Duodenal mucosa (tissue), 2 donors: ENCODE results near the gene PROX1.

Source experiments
- H3K27ac ChIP-seq: one replicate; pipeline ENCODE4 v1.7.0; 2013; ENCODE audit warnings: low read depth, low read length
- H3K27me3 ChIP-seq, 2 donors: one replicate each; pipeline ENCODE4 v1.7.0; 2013; ENCODE audit warnings: low read length in 2 of 2, control low read depth in 1 of 2; ENCODE audit not compliant: insufficient read depth in 2 of 2, control insufficient read depth in 1 of 2
- H3K36me3 ChIP-seq, 2 donors: one replicate each; pipeline ENCODE4 v1.7.0; 2013; ENCODE audit warnings: low read length in 2 of 2, control low read depth in 1 of 2; ENCODE audit not compliant: insufficient read depth in 2 of 2, control insufficient read depth in 1 of 2
- H3K4me1 ChIP-seq, 2 donors: one replicate each; pipeline ENCODE4 v1.7.0; 2013; ENCODE audit warnings: low read length in 2 of 2, control low read depth in 1 of 2; ENCODE audit not compliant: insufficient read depth in 2 of 2, control insufficient read depth in 1 of 2
- H3K4me3 ChIP-seq, 2 donors: one replicate each; pipeline ENCODE4 v1.7.0; 2013; ENCODE audit warnings: low read length in 2 of 2, low read depth in 1 of 2
- H3K9ac ChIP-seq, 2 donors: one replicate each; pipeline ENCODE4 v1.7.0; 2013; ENCODE audit warnings: low read length in 2 of 2, low read depth in 1 of 2
- H3K9me3 ChIP-seq, 2 donors: one replicate each; pipeline ENCODE4 v1.7.0; 2013; ENCODE audit warnings: low read length in 2 of 2, control low read depth in 1 of 2; ENCODE audit not compliant: control insufficient read depth in 1 of 2

Gene PROX1, protein sequence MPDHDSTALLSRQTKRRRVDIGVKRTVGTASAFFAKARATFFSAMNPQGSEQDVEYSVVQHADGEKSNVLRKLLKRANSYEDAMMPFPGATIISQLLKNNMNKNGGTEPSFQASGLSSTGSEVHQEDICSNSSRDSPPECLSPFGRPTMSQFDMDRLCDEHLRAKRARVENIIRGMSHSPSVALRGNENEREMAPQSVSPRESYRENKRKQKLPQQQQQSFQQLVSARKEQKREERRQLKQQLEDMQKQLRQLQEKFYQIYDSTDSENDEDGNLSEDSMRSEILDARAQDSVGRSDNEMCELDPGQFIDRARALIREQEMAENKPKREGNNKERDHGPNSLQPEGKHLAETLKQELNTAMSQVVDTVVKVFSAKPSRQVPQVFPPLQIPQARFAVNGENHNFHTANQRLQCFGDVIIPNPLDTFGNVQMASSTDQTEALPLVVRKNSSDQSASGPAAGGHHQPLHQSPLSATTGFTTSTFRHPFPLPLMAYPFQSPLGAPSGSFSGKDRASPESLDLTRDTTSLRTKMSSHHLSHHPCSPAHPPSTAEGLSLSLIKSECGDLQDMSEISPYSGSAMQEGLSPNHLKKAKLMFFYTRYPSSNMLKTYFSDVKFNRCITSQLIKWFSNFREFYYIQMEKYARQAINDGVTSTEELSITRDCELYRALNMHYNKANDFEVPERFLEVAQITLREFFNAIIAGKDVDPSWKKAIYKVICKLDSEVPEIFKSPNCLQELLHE

DNA sequence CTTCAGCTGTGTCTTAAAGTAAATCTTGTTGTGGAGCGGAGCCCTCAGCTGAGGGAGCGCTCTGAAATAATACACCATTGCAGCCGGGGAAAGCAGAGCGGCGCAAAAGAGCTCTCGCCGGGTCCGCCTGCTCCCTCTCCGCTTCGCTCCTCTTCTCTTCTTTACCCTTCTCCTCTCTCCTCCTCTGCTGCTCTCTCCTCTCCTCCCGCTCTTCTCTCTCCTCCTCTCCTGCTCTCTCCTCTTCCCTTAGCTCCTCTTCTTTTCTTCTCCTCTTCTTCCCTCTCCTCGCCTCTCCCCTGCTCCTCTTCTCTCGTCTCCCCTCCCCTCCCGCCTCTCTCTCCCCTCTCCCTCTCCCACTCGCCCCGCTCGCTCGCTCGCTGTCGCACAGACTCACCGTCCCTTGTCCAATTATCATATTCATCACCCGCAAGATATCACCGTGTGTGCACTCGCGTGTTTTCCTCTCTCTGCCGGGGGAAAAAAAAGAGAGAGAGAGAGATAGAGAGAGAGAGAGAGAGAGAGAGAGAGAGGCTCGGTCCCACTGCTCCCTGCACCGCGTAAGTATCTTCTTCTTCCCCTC, at the start of gene PROX1:
Gene PROX1, plus strand, starts transcription at position 47 of the 580 bp plus-strand sequence. CDS start 8,563 bp downstream, outside the sequence.
- H3K9me3 ChIP-seq, result no peaks in the 10 kb centered on the region
- H3K4me3 ChIP-seq, result peak within 1 kb of the TSS; percentile 80 to 86
- H3K9ac ChIP-seq, result peak within 1 kb of the TSS; percentile 39 to 71
- no peak within 1 kb of the TSS for H3K27ac ChIP-seq
- peaks cover 14 to 22% of the 10 kb centered on the region in 2 donors for H3K4me1 ChIP-seq
- no peaks in the 10 kb centered on the region for H3K36me3 ChIP-seq
- peaks cover 42 to 56% of the 10 kb centered on the region in 2 donors for H3K27me3 ChIP-seq

DNA sequence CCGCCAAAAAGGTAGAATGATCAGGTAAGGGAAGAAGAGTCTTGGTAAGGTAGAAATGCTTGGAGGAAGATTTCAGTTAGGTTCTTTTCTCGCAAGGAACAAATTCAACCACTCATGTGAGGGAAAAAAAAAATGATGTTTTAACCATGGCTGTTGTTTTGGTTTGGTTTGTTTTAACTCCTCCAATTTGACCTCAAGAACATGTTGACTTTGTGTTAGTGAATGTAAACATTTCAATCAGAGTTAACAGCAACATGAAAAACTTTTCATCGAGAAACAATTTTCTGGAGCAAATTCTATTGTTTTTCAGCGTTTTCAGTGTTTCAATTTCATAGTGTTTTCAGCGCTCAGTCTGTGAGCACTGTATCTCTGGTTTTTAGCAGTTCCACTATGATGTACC, 49.0 kb upstream of the PROX1 start:
- Histone ChIP-seq H3K4me3 (no peak overlapping the region), H3K27me3 (no peaks in the 10 kb centered on the region), H3K27ac (no peak overlapping the region), H3K36me3 (no peaks in the 10 kb centered on the region), H3K9ac (no peak overlapping the region), H3K4me1 (no peaks in the 10 kb centered on the region), H3K9me3 (no peaks in the 10 kb centered on the region)

DNA sequence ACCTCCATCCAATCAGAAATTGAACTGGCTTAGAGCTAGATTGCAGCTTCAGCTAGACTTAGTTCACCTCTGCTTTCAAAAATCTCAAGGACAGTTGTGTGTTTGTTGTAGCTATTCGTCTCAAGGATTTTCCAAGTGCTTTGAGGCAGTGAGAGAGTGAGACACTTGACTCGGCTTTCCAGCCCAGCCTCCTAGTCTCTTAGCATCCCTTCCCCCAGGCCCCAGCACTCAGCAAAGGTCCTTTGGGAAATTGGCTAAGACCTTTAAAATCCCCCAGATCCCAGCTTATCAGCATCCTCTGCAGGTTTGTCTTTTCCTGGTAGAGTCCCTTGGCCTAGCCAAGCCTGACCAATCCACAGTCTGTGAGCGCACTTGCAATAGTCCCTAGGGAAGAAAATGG, 47.9 kb upstream of the PROX1 start:
- no peaks in the 10 kb centered on the region for H3K27me3 ChIP-seq
- no peak overlapping the region for H3K4me3 ChIP-seq
- no peaks in the 10 kb centered on the region for H3K4me1 ChIP-seq
- no peak overlapping the region for H3K27ac ChIP-seq
- H3K9ac ChIP-seq, result no peak overlapping the region
- no peaks in the 10 kb centered on the region for H3K36me3 ChIP-seq
- H3K9me3 ChIP-seq, result no peaks in the 10 kb centered on the region

DNA sequence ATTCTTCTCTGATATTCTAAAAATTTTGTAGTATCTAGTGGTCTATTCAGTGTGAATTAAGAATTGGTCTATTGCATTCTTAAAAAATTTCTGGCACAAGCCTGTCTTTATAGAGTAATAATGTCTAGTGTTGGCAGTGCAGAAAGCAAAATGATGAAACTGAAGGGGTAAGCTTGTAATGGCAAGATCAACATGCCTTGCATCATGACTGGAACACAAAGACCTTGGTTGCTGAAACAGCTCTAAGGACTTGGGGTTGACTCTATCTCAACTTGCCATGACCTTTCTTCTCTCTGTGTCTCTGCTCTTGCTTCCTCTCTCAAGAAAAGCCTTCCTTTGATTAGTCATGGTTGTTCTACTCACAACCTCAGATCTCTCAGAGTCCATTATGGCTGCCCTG, 46.8 kb upstream of the PROX1 start:
- Histone ChIP-seq H3K36me3 (no peaks in the 10 kb centered on the region), H3K4me1 (no peaks in the 10 kb centered on the region), H3K9me3 (no peaks in the 10 kb centered on the region), H3K27ac (no peak overlapping the region), H3K9ac (no peak overlapping the region), H3K4me3 (no peak overlapping the region), H3K27me3 (no peaks in the 10 kb centered on the region)

DNA sequence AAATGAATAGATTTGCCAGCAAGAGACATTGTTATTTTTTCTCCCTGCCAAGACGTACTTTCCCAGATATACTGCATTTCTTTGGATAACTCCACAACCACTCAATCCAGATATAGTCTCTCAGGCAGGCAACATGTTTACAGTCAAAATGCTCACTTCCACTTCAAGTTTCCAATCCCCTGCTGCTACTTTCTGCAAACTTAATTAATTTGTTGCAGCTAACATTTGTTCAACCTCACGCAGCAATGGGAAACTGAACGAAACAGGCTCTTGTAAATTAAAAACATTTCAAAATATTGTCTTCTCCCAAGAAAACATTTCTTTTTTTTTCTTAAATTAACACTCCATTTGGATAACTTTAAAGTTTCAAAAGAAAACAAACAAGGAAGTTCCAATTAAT, 45.7 kb upstream of the PROX1 start:
- Histone ChIP-seq H3K9me3 (no peaks in the 10 kb centered on the region), H3K4me1 (no peaks in the 10 kb centered on the region), H3K9ac (no peak overlapping the region), H3K27ac (no peak overlapping the region), H3K36me3 (no peaks in the 10 kb centered on the region), H3K4me3 (no peak overlapping the region), H3K27me3 (no peaks in the 10 kb centered on the region)

DNA sequence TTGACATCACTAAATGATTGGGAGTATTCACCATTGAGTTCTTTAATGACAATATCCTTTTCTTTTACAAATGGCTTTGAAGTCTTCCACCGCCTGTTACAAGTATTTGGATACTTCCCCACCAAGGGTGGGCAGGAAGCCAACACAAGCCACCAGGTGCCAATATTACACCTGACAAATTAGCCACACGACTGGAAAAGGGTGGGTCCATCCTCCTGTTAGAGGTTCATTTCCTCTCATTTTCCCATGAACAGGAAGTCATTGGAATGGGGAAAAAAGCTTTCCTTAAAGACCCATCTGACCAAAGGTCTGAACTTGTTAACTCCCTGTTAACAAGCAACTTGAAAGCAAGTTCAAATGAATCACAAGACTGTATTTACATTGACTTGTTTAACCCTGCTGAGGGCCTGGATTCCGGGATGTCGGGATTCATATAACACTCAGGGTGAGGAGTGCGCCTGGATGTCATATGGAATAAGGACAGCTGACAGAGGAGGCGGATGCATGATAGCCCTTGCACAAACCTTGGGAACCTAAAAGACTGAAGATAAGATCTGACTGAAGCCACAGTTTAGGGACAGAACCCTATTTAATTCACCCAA, 40.5 kb upstream of the PROX1 start:
- Histone ChIP-seq H3K27me3 (no peaks in the 10 kb centered on the region), H3K4me1 (no peaks in the 10 kb centered on the region), H3K36me3 (no peaks in the 10 kb centered on the region), H3K27ac (no peak overlapping the region), H3K9ac (no peak overlapping the region), H3K9me3 (no peaks in the 10 kb centered on the region), H3K4me3 (no peak overlapping the region)

DNA sequence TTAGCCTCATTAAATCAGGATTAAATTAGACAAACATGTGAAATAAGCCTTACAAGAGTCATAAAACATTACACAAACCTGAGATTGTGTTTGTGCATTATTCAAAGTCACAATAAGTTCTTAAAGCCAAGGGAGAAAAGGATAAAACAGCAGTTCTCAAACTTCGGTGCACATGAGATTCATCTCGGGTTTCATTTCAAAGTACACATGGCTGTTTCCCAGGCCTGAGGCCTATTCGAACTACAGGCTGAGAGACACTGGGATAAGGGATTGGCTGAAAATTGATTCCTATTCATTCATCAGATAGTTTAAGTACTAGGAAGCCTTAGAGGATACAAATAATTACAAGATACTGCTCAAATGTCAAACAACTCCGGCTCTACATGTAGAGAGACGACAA, 35.9 kb upstream of the PROX1 start:
- H3K9me3 ChIP-seq, result no peaks in the 10 kb centered on the region
- H3K4me3 ChIP-seq, result no peak overlapping the region
- H3K9ac ChIP-seq, result no peak overlapping the region
- no peaks in the 10 kb centered on the region for H3K36me3 ChIP-seq
- no peaks in the 10 kb centered on the region for H3K4me1 ChIP-seq
- no peaks in the 10 kb centered on the region for H3K27me3 ChIP-seq
- H3K27ac ChIP-seq, result no peak overlapping the region

DNA sequence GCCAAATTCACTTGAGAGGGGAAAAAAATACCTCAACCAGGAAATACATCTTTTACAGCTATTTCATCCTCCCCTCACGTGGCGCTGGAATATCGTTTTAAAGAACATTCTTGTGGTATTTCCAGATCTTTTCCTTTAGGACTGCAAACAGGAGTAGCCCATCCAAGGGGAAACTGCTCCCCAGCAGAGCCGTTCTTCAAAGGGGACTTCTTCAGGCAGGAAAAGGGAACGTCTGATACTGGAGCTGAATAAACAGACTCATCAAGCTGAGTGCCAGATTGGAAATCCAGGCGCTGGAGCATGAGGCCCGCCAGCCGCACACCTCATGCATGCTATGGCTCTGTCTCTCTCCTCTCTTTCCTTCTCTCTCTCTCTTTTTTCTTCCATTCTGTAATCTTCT, 34.0 kb upstream of the PROX1 start:
- no peak overlapping the region for H3K27ac ChIP-seq

DNA sequence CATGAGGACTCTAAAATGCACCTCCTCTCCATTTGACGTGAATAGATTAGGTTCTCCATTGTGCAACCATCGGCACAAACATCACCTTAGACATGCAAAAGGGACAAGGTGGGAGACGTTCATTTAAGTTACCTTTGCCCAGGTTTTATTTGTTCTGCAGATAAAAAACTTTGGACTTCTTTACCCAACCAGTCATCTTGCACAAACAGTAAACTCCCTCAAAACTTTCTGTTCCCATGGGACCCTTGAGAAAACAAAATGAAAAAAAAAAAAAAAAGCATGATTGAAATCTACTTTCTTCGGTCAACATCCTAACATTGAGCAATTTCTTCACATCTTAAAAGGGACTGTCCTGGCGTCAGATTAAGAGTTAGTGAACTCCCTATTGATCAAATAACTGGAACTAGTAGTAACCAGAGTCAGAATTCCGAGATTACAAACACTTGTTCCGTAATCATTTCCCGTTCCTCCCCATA, 31.4 kb upstream of the PROX1 start:
- Histone ChIP-seq H3K27ac (no peak overlapping the region), H3K36me3 (no peaks in the 10 kb centered on the region), H3K4me3 (no peak overlapping the region), H3K9me3 (no peaks in the 10 kb centered on the region), H3K9ac (no peak overlapping the region), H3K4me1 (no peaks in the 10 kb centered on the region), H3K27me3 (no peaks in the 10 kb centered on the region)

More for the DNA sequence above, 34.0 kb upstream of the PROX1 start:
- H3K27me3 ChIP-seq, result no peaks in the 10 kb centered on the region
- H3K36me3 ChIP-seq, result no peaks in the 10 kb centered on the region
- H3K9me3 ChIP-seq, result no peaks in the 10 kb centered on the region
- no peak overlapping the region for H3K9ac ChIP-seq
- no peaks in the 10 kb centered on the region for H3K4me1 ChIP-seq
- H3K4me3 ChIP-seq, result no peak overlapping the region

DNA sequence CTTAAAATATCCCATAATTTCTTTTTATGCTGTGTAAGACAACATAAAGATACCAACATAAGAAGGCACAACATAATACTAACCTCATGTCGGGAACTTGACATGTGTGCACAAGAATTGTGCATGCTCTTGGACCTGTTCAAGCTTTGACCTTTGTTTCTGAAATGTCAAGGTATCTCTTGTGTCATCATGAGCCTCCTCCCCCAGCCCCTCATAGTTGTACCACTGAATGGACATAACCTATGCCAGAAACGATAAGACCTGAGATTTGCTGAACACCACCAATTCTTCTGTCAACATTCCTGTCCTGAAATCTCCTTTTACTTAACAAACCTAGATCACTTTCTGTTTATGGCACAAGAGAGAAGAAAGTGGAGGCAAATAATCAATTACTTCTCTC, 29.4 kb upstream of the PROX1 start:
- H3K4me3 ChIP-seq, result no peak overlapping the region
- no peaks in the 10 kb centered on the region for H3K27me3 ChIP-seq
- H3K36me3 ChIP-seq, result no peaks in the 10 kb centered on the region
- no peaks in the 10 kb centered on the region for H3K4me1 ChIP-seq
- no peaks in the 10 kb centered on the region for H3K9me3 ChIP-seq
- no peak overlapping the region for H3K9ac ChIP-seq
- no peak overlapping the region for H3K27ac ChIP-seq
